IMR-90 (cell line): ENCODE data around the gene PEX5L. TPM values are rescaled to one million over a fixed set of nuclear protein-coding genes. Genes with fewer than 3 reads are reported as not detected.

Experiments used
- ATAC-seq: fragments of 200-7000 bp; cut with Tn5 transposase; 2 replicates; pipeline ENCODE4 v1.9.1; 2020; ENCODE audit warnings: low read depth, mild to moderate bottlenecking, moderate library complexity
- BruUV-seq: library from RNA; stranded (reverse); fragments of 400-500 nt; replicated peaks from 2 replicates; lab custom pipeline; 2021; lab: Mats Ljungman, UMichigan
- CTCF ChIA-PET: fragments of 300-600 bp; formaldehyde crosslinking; extraction: SDS; loops from one replicate; lab custom pipeline; 2021; ENCODE audit warnings: antibody characterized with exemption; lab: Yijun Ruan, JAX
- POLR2A ChIA-PET: fragments of 300-600 bp; sonication (Branson Sonifier 250); formaldehyde crosslinking; loops from one replicate; lab custom pipeline; 2022; ENCODE audit warnings: antibody characterized with exemption; ENCODE audit not compliant: unreplicated experiment; lab: Charles Lee
- DNase-seq: peaks from one replicate; pipeline ENCODE4 v3.0.0; 2013
- H2AFZ ChIP-seq: replicated peaks from 2 replicates; pipeline ENCODE3; 2013; ENCODE audit warnings: low read length, mild to moderate bottlenecking; ENCODE audit not compliant: poor library complexity
- H2AK5ac ChIP-seq: 2 replicates; pipeline ENCODE4 v1.6.1; 2013; ENCODE audit warnings: low read depth, low read length, inconsistent platforms
- H2AK9ac ChIP-seq: replicated peaks from 2 replicates; pipeline ENCODE3; 2013; ENCODE audit warnings: mild to moderate bottlenecking, low read depth, low read length, moderate library complexity; ENCODE audit not compliant: poor library complexity
- H2BK120ac ChIP-seq: 2 replicates; pipeline ENCODE4 v1.6.1; 2013; ENCODE audit warnings: low read depth, low read length, inconsistent platforms
- H2BK15ac ChIP-seq: 3 replicates; pipeline ENCODE4 v1.6.1; 2013; ENCODE audit warnings: low read depth, low read length, inconsistent platforms
- H2BK20ac ChIP-seq: 2 replicates; pipeline ENCODE4 v1.6.1; 2013; ENCODE audit warnings: low read depth, mild to moderate bottlenecking, inconsistent platforms, low read length, moderate library complexity
- H2BK5ac ChIP-seq: 2 replicates; pipeline ENCODE4 v1.6.1; 2013; ENCODE audit warnings: mild to moderate bottlenecking, low read depth, low read length, inconsistent platforms; ENCODE audit not compliant: poor library complexity, severe bottlenecking
- H3K14ac ChIP-seq: replicated peaks from 2 replicates; pipeline ENCODE4 v1.6.1; 2013; ENCODE audit warnings: low read depth, low read length, inconsistent platforms
- H3K18ac ChIP-seq: 2 replicates; pipeline ENCODE4 v1.6.1; 2013; ENCODE audit warnings: low read depth, low read length, control low read depth
- H3K23ac ChIP-seq: 2 replicates; pipeline ENCODE4 v1.6.1; 2013; ENCODE audit warnings: low read depth, low read length, inconsistent platforms
- H3K27ac ChIP-seq: 2 replicates; pipeline ENCODE4 v1.5.1; 2013; ENCODE audit warnings: mild to moderate bottlenecking, control low read depth, low read length; ENCODE audit not compliant: insufficient read depth
- H3K27me3 ChIP-seq: 2 replicates; pipeline ENCODE4 v1.6.1; 2013; ENCODE audit warnings: low read length; ENCODE audit not compliant: control insufficient read depth, insufficient read depth
- H3K36me3 ChIP-seq: 2 replicates; pipeline ENCODE4 v1.6.1; 2013; ENCODE audit warnings: low read length, mixed read lengths; ENCODE audit not compliant: control insufficient read depth, insufficient read depth
- H3K4ac ChIP-seq: 2 replicates; pipeline ENCODE4 v1.6.1; 2013; ENCODE audit warnings: low read depth, low read length, inconsistent platforms
- H3K4me1 ChIP-seq: 2 replicates; pipeline ENCODE4 v1.6.1; 2013; ENCODE audit warnings: low read length, mixed read lengths; ENCODE audit not compliant: control insufficient read depth, insufficient read depth
- H3K4me2 ChIP-seq: 2 replicates; pipeline ENCODE4 v1.6.1; 2013; ENCODE audit warnings: low read depth, mild to moderate bottlenecking, control low read depth, low read length, moderate library complexity
- H3K4me3 ChIP-seq: 2 replicates; pipeline ENCODE4 v1.5.1; 2013; ENCODE audit warnings: low read depth, mild to moderate bottlenecking, control low read depth, low read length, moderate library complexity; ENCODE audit not compliant: insufficient read depth
- H3K56ac ChIP-seq: 2 replicates; pipeline ENCODE4 v1.6.1; 2013; ENCODE audit warnings: low read length, inconsistent platforms; ENCODE audit not compliant: insufficient read depth; ENCODE audit errors: extremely low read depth
- H3K79me1 ChIP-seq, 2 experiments: 2 replicates each; pipeline ENCODE4 v1.6.1; 2013; ENCODE audit warnings: low read length in 2 of 2, inconsistent platforms in 1 of 2, low read depth in 1 of 2
- H3K9ac ChIP-seq: 2 replicates; pipeline ENCODE4 v1.6.1; 2013; ENCODE audit warnings: low read depth, low read length, control low read depth
- H3K9me1 ChIP-seq: 2 replicates; pipeline ENCODE4 v1.6.1; 2013; ENCODE audit warnings: low read length, inconsistent platforms; ENCODE audit not compliant: insufficient read depth
- H3K9me3 ChIP-seq: 2 replicates; pipeline ENCODE4 v1.6.1; 2013; ENCODE audit warnings: low read length; ENCODE audit not compliant: control insufficient read depth, insufficient read depth
- H4K20me1 ChIP-seq: 2 replicates; pipeline ENCODE4 v1.6.1; 2013; ENCODE audit warnings: low read length, inconsistent platforms; ENCODE audit not compliant: insufficient read depth
- H4K5ac ChIP-seq: 2 replicates; pipeline ENCODE4 v1.6.1; 2013; ENCODE audit warnings: mild to moderate bottlenecking, low read depth, low read length, control low read depth
- H4K8ac ChIP-seq, 2 experiments: 2 replicates each; pipeline ENCODE4 v1.6.1; 2013; ENCODE audit warnings: low read depth in 2 of 2, low read length in 2 of 2, control low read depth in 1 of 2, inconsistent platforms in 1 of 2
- H4K91ac ChIP-seq: 2 replicates; pipeline ENCODE4 v1.6.1; 2013; ENCODE audit warnings: low read depth, low read length, inconsistent platforms; ENCODE audit not compliant: insufficient read depth
- BHLHE40 ChIP-seq: fragments of 150-350 bp; IDR thresholded peaks from 2 replicates; pipeline ENCODE4 v1.6.1; 2016; ENCODE audit warnings: mild to moderate bottlenecking, low read depth, low read length
- FOS ChIP-seq: fragments of 150-350 bp; IDR thresholded peaks from 2 replicates; pipeline ENCODE4 v1.6.1; 2016; ENCODE audit warnings: low read depth, low read length
- MAFK ChIP-seq: IDR thresholded peaks from 2 replicates; pipeline ENCODE4 v1.6.1; 2012; ENCODE audit warnings: low read depth, low read length, improper control_type of control experiment
- MXI1 ChIP-seq: IDR thresholded peaks from 2 replicates; pipeline ENCODE4 v1.6.1; 2012; ENCODE audit warnings: low read depth, mild to moderate bottlenecking, low read length, moderate library complexity, borderline replicate concordance
- POLR2A ChIP-seq: IDR thresholded peaks from 2 replicates; pipeline ENCODE4 v1.6.1; 2012; ENCODE audit warnings: mild to moderate bottlenecking, low read depth, low read length
- WGBS, 2 experiments: methylation state at CpG; one replicate each; pipeline versions ENCODE4 v1.1.5 to v1.1.7; 2013; ENCODE audit warnings: missing lambda C conversion rate in 2 of 2; ENCODE audit not compliant: insufficient read length in 1 of 2; ENCODE audit errors: extremely low coverage in 2 of 2; 5-methylcytosine and 5-hydroxymethylcytosine counted together
- dilution Hi-C: fragments of 300-500 bp; cut with HindIII; formaldehyde crosslinking; loops from one replicate; pipeline ENCODE4 v1.14.3; 2018; ENCODE audit warnings: low sequenced_read_pairs; ENCODE audit not compliant: unreplicated experiment
- in situ Hi-C: fragments of 300-500 bp; cut with MboI; formaldehyde crosslinking; loops from 3 replicates; pipeline ENCODE4 v1.14.3; 2019; ENCODE audit warnings: low sequenced_read_pairs, inconsistent platforms, mixed read lengths
- intact Hi-C: fragments of 100-400 bp; cut with micrococcal nuclease; formaldehyde crosslinking; loops from 2 replicates; pipeline ENCODE4 v1.10.0; 2022
- polyA plus RNA-seq, 3 experiments: library from polyadenylated mRNA; depleted of rRNA; stranded (reverse); fragments of >200 nt; gene quantifications; 2 replicates each; pipeline ENCODE4 v1.2.3, GENCODE V29; 2012; ENCODE audit warnings: low replicate concordance in 1 of 3
- total RNA-seq: library from RNA; depleted of rRNA; stranded (reverse); fragments of >200 nt; gene quantifications from 2 replicates; pipeline ENCODE4 v1.2.3, GENCODE V29; 2012
- TF ChIP-seq, protein P1 (sequence below): conservative IDR thresholded peaks from 2 replicates; pipeline ENCODE4 v1.5.1; 2012; ENCODE audit warnings: mild to moderate bottlenecking, low read depth, low read length, improper control_type of control experiment
- TF ChIP-seq, protein P2 (sequence below): fragments of 150-350 bp; IDR thresholded peaks from 2 replicates; pipeline ENCODE4 v1.6.1; 2016; ENCODE audit warnings: low read depth, mild to moderate bottlenecking, low read length, moderate library complexity, borderline replicate concordance

The PEX5L gene
- total and polyA plus RNA-seq, 2 of the 4 experiments (the other 2 are of a cell fraction) = not detected

DNA sequence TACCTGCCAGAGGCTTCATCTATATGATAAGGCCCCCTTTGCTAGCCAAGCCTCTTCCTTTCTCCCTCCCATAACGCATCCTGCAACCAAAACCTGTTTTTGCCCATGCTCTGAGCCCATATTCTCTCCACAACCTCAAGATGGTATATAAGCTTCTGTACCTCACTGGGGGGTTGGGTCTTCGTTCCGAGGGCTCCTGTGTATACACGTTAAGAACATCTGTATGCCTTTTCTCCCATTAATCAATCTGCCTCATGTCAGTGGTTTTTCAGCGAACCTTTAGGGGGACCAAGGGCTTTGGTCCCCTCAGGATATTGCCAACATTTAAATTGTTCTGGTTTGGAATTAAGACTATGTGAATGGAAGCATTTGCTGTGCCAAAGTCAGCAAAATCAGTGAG, 168.0 kb downstream of the PEX5L start:
- H3K4ac ChIP-seq = no peak overlapping the region
- H4K20me1 ChIP-seq = no peaks in the 10 kb centered on the region
- no peaks in the 10 kb centered on the region; the same call in 1 of the 2 replicates for H3K27me3 ChIP-seq
- H3K9me1 ChIP-seq = no peaks in the 10 kb centered on the region
- H3K4me1 ChIP-seq = no peaks in the 10 kb centered on the region
- H2BK20ac ChIP-seq = no peak overlapping the region
- TF ChIP-seq POLR2A = no peak
- no peak for TF ChIP-seq FOS
- TF ChIP-seq MAFK = no peak
- TF ChIP-seq, protein P1, sequence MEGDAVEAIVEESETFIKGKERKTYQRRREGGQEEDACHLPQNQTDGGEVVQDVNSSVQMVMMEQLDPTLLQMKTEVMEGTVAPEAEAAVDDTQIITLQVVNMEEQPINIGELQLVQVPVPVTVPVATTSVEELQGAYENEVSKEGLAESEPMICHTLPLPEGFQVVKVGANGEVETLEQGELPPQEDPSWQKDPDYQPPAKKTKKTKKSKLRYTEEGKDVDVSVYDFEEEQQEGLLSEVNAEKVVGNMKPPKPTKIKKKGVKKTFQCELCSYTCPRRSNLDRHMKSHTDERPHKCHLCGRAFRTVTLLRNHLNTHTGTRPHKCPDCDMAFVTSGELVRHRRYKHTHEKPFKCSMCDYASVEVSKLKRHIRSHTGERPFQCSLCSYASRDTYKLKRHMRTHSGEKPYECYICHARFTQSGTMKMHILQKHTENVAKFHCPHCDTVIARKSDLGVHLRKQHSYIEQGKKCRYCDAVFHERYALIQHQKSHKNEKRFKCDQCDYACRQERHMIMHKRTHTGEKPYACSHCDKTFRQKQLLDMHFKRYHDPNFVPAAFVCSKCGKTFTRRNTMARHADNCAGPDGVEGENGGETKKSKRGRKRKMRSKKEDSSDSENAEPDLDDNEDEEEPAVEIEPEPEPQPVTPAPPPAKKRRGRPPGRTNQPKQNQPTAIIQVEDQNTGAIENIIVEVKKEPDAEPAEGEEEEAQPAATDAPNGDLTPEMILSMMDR = no peak
- no peak for TF ChIP-seq MXI1
- no peak for TF ChIP-seq BHLHE40
- TF ChIP-seq, protein P2, sequence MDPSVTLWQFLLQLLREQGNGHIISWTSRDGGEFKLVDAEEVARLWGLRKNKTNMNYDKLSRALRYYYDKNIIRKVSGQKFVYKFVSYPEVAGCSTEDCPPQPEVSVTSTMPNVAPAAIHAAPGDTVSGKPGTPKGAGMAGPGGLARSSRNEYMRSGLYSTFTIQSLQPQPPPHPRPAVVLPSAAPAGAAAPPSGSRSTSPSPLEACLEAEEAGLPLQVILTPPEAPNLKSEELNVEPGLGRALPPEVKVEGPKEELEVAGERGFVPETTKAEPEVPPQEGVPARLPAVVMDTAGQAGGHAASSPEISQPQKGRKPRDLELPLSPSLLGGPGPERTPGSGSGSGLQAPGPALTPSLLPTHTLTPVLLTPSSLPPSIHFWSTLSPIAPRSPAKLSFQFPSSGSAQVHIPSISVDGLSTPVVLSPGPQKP = no peak
- H3K23ac ChIP-seq = no peak overlapping the region
- no CpG with 5 or more reads among the region's 5 CpGs for WGBS, 2 experiments
- H3K4me3 ChIP-seq = no peak overlapping the region
- no peak overlapping the region for H4K8ac ChIP-seq
- no peak overlapping the region for H2AK9ac ChIP-seq
- in situ Hi-C loops (no loop called here), dilution Hi-C loops (no loop called here), intact Hi-C loops (no loop called here)
- H2AFZ ChIP-seq = no peak overlapping the region
- H3K36me3 ChIP-seq = no peaks in the 10 kb centered on the region
- H3K79me1 ChIP-seq = no peaks in the 10 kb centered on the region
- H3K9me3 ChIP-seq = no peaks in the 10 kb centered on the region
- H3K18ac ChIP-seq = no peak overlapping the region
- no peak overlapping the region for H2AK5ac ChIP-seq
- H2BK120ac ChIP-seq = no peak overlapping the region
- H3K9ac ChIP-seq = no peak overlapping the region
- H3K27ac ChIP-seq = no peak overlapping the region
- no peak overlapping the region for H4K91ac ChIP-seq
- no peak for ATAC-seq
- no peak overlapping the region for H3K14ac ChIP-seq
- H3K4me2 ChIP-seq = no peak overlapping the region
- no peak for DNase-seq
- no TSS peak for BruUV-seq
- no peak overlapping the region for H3K56ac ChIP-seq
- H4K5ac ChIP-seq = no peak overlapping the region
- no peak overlapping the region for H2BK15ac ChIP-seq
- ChIA-PET POLR2A (no interaction called here), CTCF (no interaction called here)
- no peak overlapping the region for H2BK5ac ChIP-seq
